ENCODE measurements around the gene SH3PXD2A.
A peak's percentile ranks its signal among the peaks of the same experiment; 100 is the strongest.

Gene SH3PXD2A

GRCh38 chr10:103698266-103698665 is 157.1 kb downstream of the SH3PXD2A start:
- no peak for DNase-seq

- DNase-seq, result no peak
Observed at GRCh38 chr10:103697787-103698186, 157.6 kb downstream of the SH3PXD2A start.

GRCh38 chr10:103696411-103697145 is 158.8 kb downstream of the SH3PXD2A start:
- no peak for DNase-seq

- no peak for DNase-seq
Observed at GRCh38 chr10:103696094-103696410, 159.3 kb downstream of the SH3PXD2A start.

- no peak for DNase-seq
Observed at GRCh38 chr10:103695584-103696005, 159.8 kb downstream of the SH3PXD2A start.

- DNase-seq, result no peak
Observed at GRCh38 chr10:103693812-103694205, 161.6 kb downstream of the SH3PXD2A start.

- no peak for DNase-seq
Observed at GRCh38 chr10:103692952-103693811, 162.2 kb downstream of the SH3PXD2A start.

GRCh38 chr10:103692436-103692951 is 162.9 kb downstream of the SH3PXD2A start:
- DNase-seq, result no peak

GRCh38 chr10:103691723-103692435 is 163.5 kb downstream of the SH3PXD2A start:
- DNase-seq, result no peak

GRCh38 chr10:103691267-103691666 is 164.1 kb downstream of the SH3PXD2A start:
- DNase-seq, result no peak

GRCh38 chr10:103690281-103690680 is 165.1 kb downstream of the SH3PXD2A start:
- no peak for DNase-seq

- no peak for DNase-seq
Observed at GRCh38 chr10:103688491-103688890, 166.9 kb downstream of the SH3PXD2A start.

GRCh38 chr10:103687718-103688117 is 167.7 kb downstream of the SH3PXD2A start:
- no peak for DNase-seq

- no peak for DNase-seq
Observed at GRCh38 chr10:103687172-103687571, 168.2 kb downstream of the SH3PXD2A start.

GRCh38 chr10:103685880-103686669 is 169.3 kb downstream of the SH3PXD2A start:
- DNase-seq, result no peak

GRCh38 chr10:103683851-103684250 is 171.5 kb downstream of the SH3PXD2A start:
- no peak for DNase-seq

GRCh38 chr10:103682631-103683030 is 172.7 kb downstream of the SH3PXD2A start:
- no peak for DNase-seq

GRCh38 chr10:103681617-103682399 is 173.6 kb downstream of the SH3PXD2A start:
- DNase-seq, result no peak

- no peak for DNase-seq
Observed at GRCh38 chr10:103680869-103681236, 174.5 kb downstream of the SH3PXD2A start.

- DNase-seq, result no peak
Observed at GRCh38 chr10:103679096-103679790, 176.1 kb downstream of the SH3PXD2A start.

- DNase-seq, result peak; percentile 77
Observed at GRCh38 chr10:103678178-103678526, 177.2 kb downstream of the SH3PXD2A start.
